ENCODE measurements around the gene HOXA7. TPM values are rescaled to one million over a fixed set of nuclear protein-coding genes. Genes with fewer than 3 reads are reported as not detected.
A peak's percentile ranks its signal among the peaks of the same experiment; 100 is the strongest.

HOXA7 gene
- total and polyA plus RNA-seq, 12 donors: 0.04 TPM; not detected in 11

- Histone ChIP-seq H3K4me1 (peaks cover 8 to 44% (median 29%) of the 10 kb centered on the region in 9 donors), H3K4me3 (no peak overlapping the region), H3K27ac (no peak overlapping the region), H3K27me3 (peaks cover 83 to 100% (median 100%) of the 10 kb centered on the region in 7 donors), H3K36me3 (peaks cover 0 to 3% (median 0%) of the 10 kb centered on the region in 9 donors), H3K9me3 (no peaks in the 10 kb centered on the region)
- TF ChIP-seq CTCF (IDR thresholded peaks at IDR 0.05): no peak
- DNase-seq: no peak
- peak in 1 of 8 donors; percentile 33 for ATAC-seq
- 30 to 34% methylated on average over 40 of the region's 40 CpGs for WGBS, 2 donors
- intact Hi-C loops (cut with DNase I): no loop called here
Measured at GRCh38 chr7:27175626-27176523, 19.4 kb upstream of the HOXA7 start.

- H3K36me3 ChIP-seq: peaks cover 0 to 3% (median 0%) of the 10 kb centered on the region in 9 donors
- WGBS, 2 donors: 43 to 44% methylated on average over 12 of the region's 12 CpGs
- peaks cover 8 to 47% (median 31%) of the 10 kb centered on the region in 9 donors for H3K4me1 ChIP-seq
- ATAC-seq: no peak
- no peak overlapping the region for H3K4me3 ChIP-seq
- intact Hi-C loops (cut with DNase I): no loop called here
- TF ChIP-seq CTCF (IDR thresholded peaks at IDR 0.05): no peak
- H3K27me3 ChIP-seq: peaks cover 78 to 100% (median 100%) of the 10 kb centered on the region in 7 donors
- H3K9me3 ChIP-seq: no peaks in the 10 kb centered on the region
- H3K27ac ChIP-seq: no peak overlapping the region
- no peak for DNase-seq
Measured at GRCh38 chr7:27174874-27175625, 18.6 kb upstream of the HOXA7 start.

- TF ChIP-seq CTCF (IDR thresholded peaks at IDR 0.05): no peak
- ATAC-seq (peak in 2 of 8 donors; percentile 5 to 15), DNase-seq (no peak)
- Histone ChIP-seq H3K9me3 (no peaks in the 10 kb centered on the region), H3K27me3 (peaks cover 78 to 100% (median 100%) of the 10 kb centered on the region in 7 donors), H3K27ac (peak within 1 kb of the TSS in 1 of 10 donors; percentile 20), H3K4me1 (peaks cover 8 to 47% (median 30%) of the 10 kb centered on the region in 9 donors), H3K4me3 (peak within 1 kb of the TSS; percentile 20 to 53 (median 40)), H3K36me3 (peaks cover 0 to 3% (median 0%) of the 10 kb centered on the region in 9 donors)
- WGBS, 2 donors: 4 to 7% methylated on average over 79 to 82 of the region's 82 CpGs
- intact Hi-C loops (cut with DNase I): no loop called here
Measured at GRCh38 chr7:27173956-27174873, 17.7 kb upstream of the HOXA7 start, which contains the start of gene HOXA10. Gene HOXA10, minus strand, starts transcription at chr7:27174320. Its CDS starts 14 bp downstream, at chr7:27174306.

All from heart right ventricle (tissue), 16 donors.